IMR-90 (cell line): ENCODE measurements around the gene WDR91. TPM values are rescaled to one million over a fixed set of nuclear protein-coding genes. Genes with fewer than 3 reads are reported as not detected.

ENCODE experiments used
- ATAC-seq: fragments of 200-7000 bp; cut with Tn5 transposase; 2 replicates; pipeline ENCODE4 v1.9.1; 2020; ENCODE audit warnings: low read depth, mild to moderate bottlenecking, moderate library complexity
- BruUV-seq: library from RNA; stranded (reverse); fragments of 400-500 nt; replicated peaks from 2 replicates; lab custom pipeline; 2021; lab: Mats Ljungman, UMichigan
- CTCF ChIA-PET: fragments of 300-600 bp; formaldehyde crosslinking; extraction: SDS; loops from one replicate; lab custom pipeline; 2021; ENCODE audit warnings: antibody characterized with exemption; lab: Yijun Ruan, JAX
- POLR2A ChIA-PET: fragments of 300-600 bp; sonication (Branson Sonifier 250); formaldehyde crosslinking; loops from one replicate; lab custom pipeline; 2022; ENCODE audit warnings: antibody characterized with exemption; ENCODE audit not compliant: unreplicated experiment; lab: Charles Lee
- DNase-seq: peaks from one replicate; pipeline ENCODE4 v3.0.0; 2013
- H2AFZ ChIP-seq: replicated peaks from 2 replicates; pipeline ENCODE3; 2013; ENCODE audit warnings: low read length, mild to moderate bottlenecking; ENCODE audit not compliant: poor library complexity
- H2AK5ac ChIP-seq: 2 replicates; pipeline ENCODE4 v1.6.1; 2013; ENCODE audit warnings: low read depth, low read length, inconsistent platforms
- H2AK9ac ChIP-seq: replicated peaks from 2 replicates; pipeline ENCODE3; 2013; ENCODE audit warnings: mild to moderate bottlenecking, low read depth, low read length, moderate library complexity; ENCODE audit not compliant: poor library complexity
- H2BK120ac ChIP-seq: 2 replicates; pipeline ENCODE4 v1.6.1; 2013; ENCODE audit warnings: low read depth, low read length, inconsistent platforms
- H2BK15ac ChIP-seq: 3 replicates; pipeline ENCODE4 v1.6.1; 2013; ENCODE audit warnings: low read depth, low read length, inconsistent platforms
- H2BK20ac ChIP-seq: 2 replicates; pipeline ENCODE4 v1.6.1; 2013; ENCODE audit warnings: low read depth, mild to moderate bottlenecking, inconsistent platforms, low read length, moderate library complexity
- H2BK5ac ChIP-seq: 2 replicates; pipeline ENCODE4 v1.6.1; 2013; ENCODE audit warnings: mild to moderate bottlenecking, low read depth, low read length, inconsistent platforms; ENCODE audit not compliant: poor library complexity, severe bottlenecking
- H3K14ac ChIP-seq: replicated peaks from 2 replicates; pipeline ENCODE4 v1.6.1; 2013; ENCODE audit warnings: low read depth, low read length, inconsistent platforms
- H3K18ac ChIP-seq: 2 replicates; pipeline ENCODE4 v1.6.1; 2013; ENCODE audit warnings: low read depth, low read length, control low read depth
- H3K23ac ChIP-seq: 2 replicates; pipeline ENCODE4 v1.6.1; 2013; ENCODE audit warnings: low read depth, low read length, inconsistent platforms
- H3K27ac ChIP-seq: 2 replicates; pipeline ENCODE4 v1.5.1; 2013; ENCODE audit warnings: mild to moderate bottlenecking, control low read depth, low read length; ENCODE audit not compliant: insufficient read depth
- H3K27me3 ChIP-seq: 2 replicates; pipeline ENCODE4 v1.6.1; 2013; ENCODE audit warnings: low read length; ENCODE audit not compliant: control insufficient read depth, insufficient read depth
- H3K36me3 ChIP-seq: 2 replicates; pipeline ENCODE4 v1.6.1; 2013; ENCODE audit warnings: low read length, mixed read lengths; ENCODE audit not compliant: control insufficient read depth, insufficient read depth
- H3K4ac ChIP-seq: 2 replicates; pipeline ENCODE4 v1.6.1; 2013; ENCODE audit warnings: low read depth, low read length, inconsistent platforms
- H3K4me1 ChIP-seq: 2 replicates; pipeline ENCODE4 v1.6.1; 2013; ENCODE audit warnings: low read length, mixed read lengths; ENCODE audit not compliant: control insufficient read depth, insufficient read depth
- H3K4me2 ChIP-seq: 2 replicates; pipeline ENCODE4 v1.6.1; 2013; ENCODE audit warnings: low read depth, mild to moderate bottlenecking, control low read depth, low read length, moderate library complexity
- H3K4me3 ChIP-seq: 2 replicates; pipeline ENCODE4 v1.5.1; 2013; ENCODE audit warnings: low read depth, mild to moderate bottlenecking, control low read depth, low read length, moderate library complexity; ENCODE audit not compliant: insufficient read depth
- H3K56ac ChIP-seq: 2 replicates; pipeline ENCODE4 v1.6.1; 2013; ENCODE audit warnings: low read length, inconsistent platforms; ENCODE audit not compliant: insufficient read depth; ENCODE audit errors: extremely low read depth
- H3K79me1 ChIP-seq, 2 experiments: 2 replicates each; pipeline ENCODE4 v1.6.1; 2013; ENCODE audit warnings: low read length in 2 of 2, inconsistent platforms in 1 of 2, low read depth in 1 of 2
- H3K9ac ChIP-seq: 2 replicates; pipeline ENCODE4 v1.6.1; 2013; ENCODE audit warnings: low read depth, low read length, control low read depth
- H3K9me1 ChIP-seq: 2 replicates; pipeline ENCODE4 v1.6.1; 2013; ENCODE audit warnings: low read length, inconsistent platforms; ENCODE audit not compliant: insufficient read depth
- H3K9me3 ChIP-seq: 2 replicates; pipeline ENCODE4 v1.6.1; 2013; ENCODE audit warnings: low read length; ENCODE audit not compliant: control insufficient read depth, insufficient read depth
- H4K20me1 ChIP-seq: 2 replicates; pipeline ENCODE4 v1.6.1; 2013; ENCODE audit warnings: low read length, inconsistent platforms; ENCODE audit not compliant: insufficient read depth
- H4K5ac ChIP-seq: 2 replicates; pipeline ENCODE4 v1.6.1; 2013; ENCODE audit warnings: mild to moderate bottlenecking, low read depth, low read length, control low read depth
- H4K8ac ChIP-seq, 2 experiments: 2 replicates each; pipeline ENCODE4 v1.6.1; 2013; ENCODE audit warnings: low read depth in 2 of 2, low read length in 2 of 2, control low read depth in 1 of 2, inconsistent platforms in 1 of 2
- H4K91ac ChIP-seq: 2 replicates; pipeline ENCODE4 v1.6.1; 2013; ENCODE audit warnings: low read depth, low read length, inconsistent platforms; ENCODE audit not compliant: insufficient read depth
- BHLHE40 ChIP-seq: fragments of 150-350 bp; IDR thresholded peaks from 2 replicates; pipeline ENCODE4 v1.6.1; 2016; ENCODE audit warnings: mild to moderate bottlenecking, low read depth, low read length
- CEBPB ChIP-seq: IDR thresholded peaks from 2 replicates; pipeline ENCODE4 v1.6.1; 2012; ENCODE audit warnings: low read depth, low read length, improper control_type of control experiment
- CHD1 ChIP-seq: IDR thresholded peaks from 2 replicates; pipeline ENCODE4 v1.6.1; 2012; ENCODE audit warnings: low read depth, low read length, improper control_type of control experiment
- ELK1 ChIP-seq: fragments of 150-350 bp; IDR thresholded peaks from 2 replicates; pipeline ENCODE4 v1.6.1; 2016; ENCODE audit warnings: low read depth, mild to moderate bottlenecking, low read length, moderate library complexity, borderline replicate concordance
- FOS ChIP-seq: fragments of 150-350 bp; IDR thresholded peaks from 2 replicates; pipeline ENCODE4 v1.6.1; 2016; ENCODE audit warnings: low read depth, low read length
- MAFK ChIP-seq: IDR thresholded peaks from 2 replicates; pipeline ENCODE4 v1.6.1; 2012; ENCODE audit warnings: low read depth, low read length, improper control_type of control experiment
- MAZ ChIP-seq: IDR thresholded peaks from 2 replicates; pipeline ENCODE4 v1.6.1; 2012; ENCODE audit warnings: low read depth, mild to moderate bottlenecking, low read length, improper control_type of control experiment, moderate library complexity, borderline replicate concordance
- MXI1 ChIP-seq: IDR thresholded peaks from 2 replicates; pipeline ENCODE4 v1.6.1; 2012; ENCODE audit warnings: low read depth, mild to moderate bottlenecking, low read length, moderate library complexity, borderline replicate concordance
- NFE2L2 ChIP-seq: fragments of 150-350 bp; IDR thresholded peaks from 2 replicates; pipeline ENCODE4 v1.6.1; 2016; ENCODE audit warnings: low read depth, mild to moderate bottlenecking, low read length
- POLR2A ChIP-seq: IDR thresholded peaks from 2 replicates; pipeline ENCODE4 v1.6.1; 2012; ENCODE audit warnings: mild to moderate bottlenecking, low read depth, low read length
- RAD21 ChIP-seq: IDR thresholded peaks from 2 replicates; pipeline ENCODE4 v1.6.1; 2012; ENCODE audit warnings: low read length, improper control_type of control experiment
- RCOR1 ChIP-seq: IDR thresholded peaks from 2 replicates; pipeline ENCODE4 v1.6.1; 2012; ENCODE audit warnings: mild to moderate bottlenecking, low read length, improper control_type of control experiment; ENCODE audit not compliant: insufficient replicate concordance
- RFX5 ChIP-seq: IDR thresholded peaks from 2 replicates; pipeline ENCODE4 v1.8.0; 2012; ENCODE audit warnings: low read depth, mild to moderate bottlenecking, low read length, moderate library complexity
- SMC3 ChIP-seq: fragments of 150-350 bp; IDR thresholded peaks from 2 replicates; pipeline ENCODE4 v1.6.1; 2016; ENCODE audit warnings: low read depth, mild to moderate bottlenecking, antibody characterized with exemption, low read length, moderate library complexity
- WGBS, 2 experiments: methylation state at CpG; one replicate each; pipeline versions ENCODE4 v1.1.5 to v1.1.7; 2013; ENCODE audit warnings: missing lambda C conversion rate in 2 of 2; ENCODE audit not compliant: insufficient read length in 1 of 2; ENCODE audit errors: extremely low coverage in 2 of 2; 5-methylcytosine and 5-hydroxymethylcytosine counted together
- dilution Hi-C: fragments of 300-500 bp; cut with HindIII; formaldehyde crosslinking; loops from one replicate; pipeline ENCODE4 v1.14.3; 2018; ENCODE audit warnings: low sequenced_read_pairs; ENCODE audit not compliant: unreplicated experiment
- in situ Hi-C: fragments of 300-500 bp; cut with MboI; formaldehyde crosslinking; loops from 3 replicates; pipeline ENCODE4 v1.14.3; 2019; ENCODE audit warnings: low sequenced_read_pairs, inconsistent platforms, mixed read lengths
- intact Hi-C: fragments of 100-400 bp; cut with micrococcal nuclease; formaldehyde crosslinking; loops from 2 replicates; pipeline ENCODE4 v1.10.0; 2022
- polyA plus RNA-seq, 3 experiments: library from polyadenylated mRNA; depleted of rRNA; stranded (reverse); fragments of >200 nt; gene quantifications; 2 replicates each; pipeline ENCODE4 v1.2.3, GENCODE V29; 2012; ENCODE audit warnings: low replicate concordance in 1 of 3
- total RNA-seq: library from RNA; depleted of rRNA; stranded (reverse); fragments of >200 nt; gene quantifications from 2 replicates; pipeline ENCODE4 v1.2.3, GENCODE V29; 2012
- TF ChIP-seq, protein P1 (sequence below): fragments of 150-350 bp; IDR thresholded peaks from 2 replicates; pipeline ENCODE4 v1.6.1; 2017; ENCODE audit warnings: mild to moderate bottlenecking, antibody characterized with exemption, low read length, low read depth
- TF ChIP-seq, protein P2 (sequence below): conservative IDR thresholded peaks from 2 replicates; pipeline ENCODE4 v1.5.1; 2012; ENCODE audit warnings: mild to moderate bottlenecking, low read depth, low read length, improper control_type of control experiment

The WDR91 gene
- total and polyA plus RNA-seq, 2 of the 4 experiments (the other 2 are of a cell fraction) = 5.2 to 10.3 TPM

GRCh38 chr7:135151132-135151531 is 60.2 kb downstream of the WDR91 start:
- Histone ChIP-seq H4K20me1 (no peaks in the 10 kb centered on the region), H3K79me1 (no peaks in the 10 kb centered on the region; a peak in 1 of 4 replicates), H3K27ac (no peak overlapping the region), H3K4me1 (peaks cover 4% of the 10 kb centered on the region; the same call in 1 of the 2 replicates), H3K9me3 (peaks cover 5% of the 10 kb centered on the region; the same call in 1 of the 2 replicates), H3K9ac (no peak overlapping the region), H2BK120ac (no peak overlapping the region), H4K91ac (no peak overlapping the region), H3K9me1 (peaks cover 7% of the 10 kb centered on the region), H3K36me3 (no peaks in the 10 kb centered on the region), H2AFZ (no peak overlapping the region), H4K5ac (no peak overlapping the region), H2BK15ac (no peak overlapping the region), H3K4ac (no peak overlapping the region), H2AK5ac (no peak overlapping the region), H3K23ac (no peak overlapping the region), H2BK20ac (no peak overlapping the region), H3K4me3 (no peak overlapping the region), H3K56ac (no peak overlapping the region), H3K4me2 (no peak overlapping the region), H2BK5ac (no peak overlapping the region), H2AK9ac (no peak overlapping the region), H3K18ac (no peak overlapping the region), H4K8ac (no peak overlapping the region), H3K27me3 (no peaks in the 10 kb centered on the region), H3K14ac (no peak overlapping the region)
- dilution Hi-C loops = no loop called here
- ATAC-seq (no peak), DNase-seq (no peak)
- TF ChIP-seq POLR2A (no peak), SMC3 (no peak), MXI1 (no peak), RCOR1 (no peak), CHD1 (no peak), ELK1 (no peak), RFX5 (no peak), MAZ (no peak), NFE2L2 (no peak), CEBPB (no peak), MAFK (no peak), RAD21 (no peak), FOS (no peak), BHLHE40 (no peak)
- TF ChIP-seq, protein P1, sequence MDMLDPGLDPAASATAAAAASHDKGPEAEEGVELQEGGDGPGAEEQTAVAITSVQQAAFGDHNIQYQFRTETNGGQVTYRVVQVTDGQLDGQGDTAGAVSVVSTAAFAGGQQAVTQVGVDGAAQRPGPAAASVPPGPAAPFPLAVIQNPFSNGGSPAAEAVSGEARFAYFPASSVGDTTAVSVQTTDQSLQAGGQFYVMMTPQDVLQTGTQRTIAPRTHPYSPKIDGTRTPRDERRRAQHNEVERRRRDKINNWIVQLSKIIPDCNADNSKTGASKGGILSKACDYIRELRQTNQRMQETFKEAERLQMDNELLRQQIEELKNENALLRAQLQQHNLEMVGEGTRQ = no peak
- TF ChIP-seq, protein P2, sequence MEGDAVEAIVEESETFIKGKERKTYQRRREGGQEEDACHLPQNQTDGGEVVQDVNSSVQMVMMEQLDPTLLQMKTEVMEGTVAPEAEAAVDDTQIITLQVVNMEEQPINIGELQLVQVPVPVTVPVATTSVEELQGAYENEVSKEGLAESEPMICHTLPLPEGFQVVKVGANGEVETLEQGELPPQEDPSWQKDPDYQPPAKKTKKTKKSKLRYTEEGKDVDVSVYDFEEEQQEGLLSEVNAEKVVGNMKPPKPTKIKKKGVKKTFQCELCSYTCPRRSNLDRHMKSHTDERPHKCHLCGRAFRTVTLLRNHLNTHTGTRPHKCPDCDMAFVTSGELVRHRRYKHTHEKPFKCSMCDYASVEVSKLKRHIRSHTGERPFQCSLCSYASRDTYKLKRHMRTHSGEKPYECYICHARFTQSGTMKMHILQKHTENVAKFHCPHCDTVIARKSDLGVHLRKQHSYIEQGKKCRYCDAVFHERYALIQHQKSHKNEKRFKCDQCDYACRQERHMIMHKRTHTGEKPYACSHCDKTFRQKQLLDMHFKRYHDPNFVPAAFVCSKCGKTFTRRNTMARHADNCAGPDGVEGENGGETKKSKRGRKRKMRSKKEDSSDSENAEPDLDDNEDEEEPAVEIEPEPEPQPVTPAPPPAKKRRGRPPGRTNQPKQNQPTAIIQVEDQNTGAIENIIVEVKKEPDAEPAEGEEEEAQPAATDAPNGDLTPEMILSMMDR = no peak
- ChIA-PET POLR2A (no interaction called here), CTCF (no interaction called here)
- BruUV-seq = no TSS peak
- WGBS, 2 experiments = 100% methylated on average over 2 of the region's 2 CpGs; no CpG with 5 or more reads in 1 of the 2 experiments
- intact Hi-C loops = no loop called here
- in situ Hi-C loops = no loop called here
